ENCODE measurements around the gene PCDH9.

Gene PCDH9

DNA sequence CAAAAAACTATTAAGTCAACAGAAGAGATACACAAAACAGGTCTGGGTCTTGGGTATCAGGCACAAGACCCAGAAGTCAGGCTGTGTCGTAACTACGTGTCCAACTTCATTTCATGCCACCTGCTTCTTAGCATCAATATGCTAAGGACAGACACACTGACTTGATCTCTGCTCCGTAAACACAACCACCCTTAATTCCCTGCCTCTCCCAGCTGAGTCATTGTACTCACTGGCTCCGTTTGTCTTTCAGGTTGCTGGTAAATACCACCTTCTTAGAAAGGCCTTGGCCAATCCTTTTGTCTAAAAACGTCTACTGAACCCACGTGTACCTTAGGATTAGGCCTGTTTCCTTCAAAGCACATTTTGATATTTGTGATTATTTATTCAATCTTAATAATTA, 726.2 kb downstream of the PCDH9 start:
- no peak for FAIRE-seq

DNA sequence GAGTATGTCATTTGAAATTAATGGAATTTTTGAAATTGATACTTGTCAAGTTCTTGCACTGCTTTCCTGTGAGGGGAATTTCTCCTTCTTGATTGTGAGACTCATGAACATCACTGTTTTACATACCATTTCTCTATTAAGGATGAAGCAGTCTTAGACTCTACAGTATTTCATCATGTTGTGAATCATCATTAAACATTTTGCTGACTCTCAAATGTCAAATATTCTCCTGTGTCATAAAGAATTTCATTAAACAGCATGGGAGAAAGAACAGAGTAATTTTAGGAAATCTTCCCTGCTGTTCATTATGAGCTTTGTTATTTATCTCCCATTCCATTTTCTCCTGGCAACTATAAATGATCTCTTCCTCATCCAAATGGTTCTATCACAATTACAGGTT, 729.0 kb downstream of the PCDH9 start:
- no peak for FAIRE-seq

DNA sequence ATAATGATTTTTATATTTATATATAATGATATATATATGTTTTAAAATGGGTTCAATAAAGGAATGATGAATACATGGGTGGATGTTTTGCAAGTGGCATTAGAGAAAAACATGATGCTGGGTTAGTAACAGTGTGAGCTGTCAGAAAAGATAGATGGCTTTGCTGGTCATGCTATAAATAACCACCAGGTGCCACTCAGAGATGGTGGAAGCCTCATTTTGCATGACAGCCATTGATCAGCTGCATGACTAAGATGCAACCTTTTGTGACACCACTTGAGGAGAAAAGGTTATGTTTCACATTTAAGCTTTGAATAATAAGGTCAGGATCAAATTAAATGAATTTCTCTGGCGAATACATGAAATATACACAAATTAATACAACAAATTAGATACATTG, 737.7 kb downstream of the PCDH9 start:
- no peak for FAIRE-seq

DNA sequence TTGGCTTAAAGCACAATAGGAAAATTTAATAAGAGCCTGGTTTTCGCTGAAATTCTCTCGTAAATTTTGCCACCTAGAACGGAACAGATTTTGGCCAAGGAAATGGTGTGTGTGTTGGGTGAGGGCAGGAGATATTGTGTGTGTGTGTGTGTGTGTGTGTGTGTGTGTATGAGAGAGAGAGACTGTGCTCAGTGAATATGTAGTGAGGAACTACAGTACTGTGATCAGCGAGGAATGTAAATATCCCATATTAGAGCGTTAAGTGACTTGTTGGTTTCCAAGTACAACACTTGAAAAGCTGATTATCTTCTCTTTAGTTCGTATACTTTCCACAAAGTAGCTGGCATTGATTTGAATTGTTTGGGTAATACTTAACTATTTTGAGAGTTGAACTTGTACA, 738.9 kb downstream of the PCDH9 start:
- no peak for FAIRE-seq

DNA sequence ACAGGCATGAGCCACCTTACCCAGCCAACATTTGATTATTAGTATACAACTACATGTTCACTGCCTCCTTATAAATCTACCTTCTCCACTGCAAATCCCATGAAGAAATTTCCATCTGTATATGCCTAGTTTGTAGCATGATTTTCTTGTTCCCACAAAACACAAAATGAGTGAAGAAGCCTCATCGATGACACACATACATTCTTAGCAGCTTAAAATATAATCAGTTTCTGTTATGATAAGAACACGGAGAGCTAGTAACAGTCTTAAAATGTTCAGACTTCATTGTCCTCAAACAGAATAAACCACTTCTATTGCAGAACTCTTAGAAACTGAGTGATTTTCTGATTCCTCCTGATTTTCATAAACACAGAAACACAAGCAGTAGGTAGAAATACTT, 740.5 kb downstream of the PCDH9 start:
- no peak for FAIRE-seq

DNA sequence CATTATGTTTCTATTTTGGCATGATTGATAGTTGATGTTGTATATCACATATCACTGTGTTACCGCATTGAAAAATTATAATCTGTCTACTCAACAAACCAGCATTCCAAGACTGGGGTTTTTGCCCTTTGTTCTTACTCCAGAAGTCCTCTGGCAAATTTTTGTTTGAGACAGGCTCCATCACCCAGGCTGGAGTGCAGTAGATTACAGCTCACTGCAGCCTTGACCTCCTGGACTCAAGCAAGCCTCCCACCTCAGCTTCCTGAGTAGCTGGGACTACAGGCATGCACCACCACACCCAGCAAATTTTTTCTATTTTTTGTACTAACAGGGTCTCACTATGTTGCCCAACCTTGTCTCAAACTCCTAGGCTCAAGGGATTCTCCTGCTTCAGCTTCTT, 741.0 kb downstream of the PCDH9 start:
- FAIRE-seq: no peak

DNA sequence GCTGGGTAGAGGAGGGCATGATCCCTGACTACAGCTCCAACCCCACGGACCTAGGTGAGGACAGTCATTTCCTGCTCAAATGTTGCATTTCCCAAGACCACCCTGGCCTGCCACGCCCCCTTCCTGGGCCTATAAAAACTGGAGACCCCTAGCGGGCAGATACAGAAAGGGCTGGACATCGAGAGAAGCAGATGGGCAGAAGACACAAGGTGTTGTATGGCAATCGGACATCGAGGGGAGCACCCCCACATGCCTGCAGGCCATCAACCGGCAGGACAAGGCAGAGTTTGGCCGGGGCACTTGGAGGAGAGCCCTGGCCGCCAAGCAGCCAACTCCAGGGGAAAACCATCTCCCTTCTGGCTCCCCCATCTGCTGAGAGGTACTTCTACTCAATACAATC, 746.4 kb downstream of the PCDH9 start:
- no peak for FAIRE-seq

DNA sequence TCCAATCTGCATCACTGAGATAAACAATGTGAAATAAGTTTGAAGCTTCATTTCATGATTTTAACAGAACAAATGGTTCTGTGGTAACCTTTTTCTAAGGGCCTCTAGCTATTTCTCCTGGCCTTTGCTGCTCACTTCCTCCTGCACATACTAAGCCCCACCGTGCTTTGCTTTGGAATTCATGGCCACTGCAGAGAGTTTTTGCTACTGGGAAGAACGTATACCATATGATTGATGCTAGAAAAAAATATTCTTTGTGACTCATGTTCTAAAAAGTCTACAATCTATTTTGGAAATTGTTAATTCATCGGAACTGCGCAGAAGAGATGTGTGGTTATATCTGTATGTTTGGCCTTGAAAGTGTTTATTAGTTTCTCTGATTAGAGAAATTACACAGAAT, 747.3 kb downstream of the PCDH9 start:
- FAIRE-seq: no peak

DNA sequence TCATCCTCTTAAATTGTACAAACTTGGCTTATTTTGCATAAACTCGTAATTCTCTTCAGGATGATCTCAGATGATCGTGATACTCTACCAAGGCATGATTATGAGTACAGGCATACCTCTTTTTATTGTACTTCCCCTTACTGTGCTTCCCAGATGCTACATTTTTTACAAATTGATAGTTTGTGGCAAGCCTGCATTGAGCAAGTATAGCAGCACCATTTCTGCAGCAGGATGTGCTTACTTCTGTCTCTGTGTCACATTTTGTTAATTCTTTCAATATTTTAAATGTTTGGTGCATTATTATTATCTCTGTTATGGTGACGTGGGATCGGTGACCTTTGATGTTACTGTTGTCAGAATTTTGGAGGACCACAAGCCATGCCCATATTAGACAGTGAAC, 752.3 kb downstream of the PCDH9 start:
- FAIRE-seq: no peak

DNA sequence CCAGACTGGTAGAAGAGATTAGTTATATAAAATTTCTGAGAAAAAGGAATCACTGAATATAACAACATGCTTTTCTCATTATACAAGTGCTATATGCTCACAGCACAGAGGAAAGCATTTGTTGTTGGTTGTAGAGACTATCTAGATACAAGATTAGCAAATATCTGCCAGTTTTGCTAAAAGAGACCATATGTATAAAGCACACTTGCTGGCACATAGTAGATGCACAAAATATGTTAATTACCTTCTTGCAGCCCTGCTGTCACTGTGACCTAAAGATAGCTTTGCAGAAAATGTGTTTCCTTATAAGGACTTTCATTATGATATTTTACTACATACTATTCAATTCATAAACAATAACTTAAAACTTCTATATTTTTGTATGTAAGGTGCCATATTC, 755.1 kb downstream of the PCDH9 start:
- FAIRE-seq: no peak

DNA sequence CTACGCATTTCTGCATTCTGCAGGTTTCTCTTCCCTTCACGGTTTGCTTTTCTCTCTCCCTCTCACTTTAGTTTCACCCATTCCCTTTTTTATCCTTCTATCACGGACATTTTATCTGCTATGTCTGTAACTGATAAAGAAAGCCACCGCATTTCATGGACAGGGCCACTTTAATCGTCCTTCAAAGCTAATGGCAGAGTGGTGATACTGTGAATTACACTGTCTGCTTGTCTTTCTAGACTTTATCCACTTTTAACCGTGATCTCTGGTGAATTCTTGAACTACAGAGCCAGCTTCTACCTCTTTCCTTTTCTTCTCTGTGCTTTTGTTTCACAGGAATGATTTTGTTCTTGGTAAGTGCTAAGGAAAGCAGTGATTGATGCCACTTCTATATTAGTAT, 760.4 kb downstream of the PCDH9 start:
- no peak for FAIRE-seq

DNA sequence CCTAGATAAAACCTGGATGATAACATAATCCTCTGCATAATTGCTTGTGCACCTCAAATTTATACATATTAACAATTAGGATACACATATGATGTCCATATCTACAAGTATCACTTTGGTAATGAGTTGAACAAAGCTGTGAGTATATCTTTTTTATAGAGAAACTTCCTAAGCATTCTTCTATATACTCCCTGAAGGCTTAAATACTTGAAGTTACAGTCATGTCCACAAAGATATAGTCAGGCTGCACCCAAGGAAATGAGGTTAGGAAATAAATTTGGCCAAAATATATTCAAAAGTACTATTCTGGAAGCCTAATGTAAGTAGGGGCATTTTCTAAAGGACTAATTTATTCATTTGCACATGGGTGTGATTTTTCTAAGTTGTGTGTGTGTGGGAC, 761.5 kb downstream of the PCDH9 start:
- no peak for FAIRE-seq

DNA sequence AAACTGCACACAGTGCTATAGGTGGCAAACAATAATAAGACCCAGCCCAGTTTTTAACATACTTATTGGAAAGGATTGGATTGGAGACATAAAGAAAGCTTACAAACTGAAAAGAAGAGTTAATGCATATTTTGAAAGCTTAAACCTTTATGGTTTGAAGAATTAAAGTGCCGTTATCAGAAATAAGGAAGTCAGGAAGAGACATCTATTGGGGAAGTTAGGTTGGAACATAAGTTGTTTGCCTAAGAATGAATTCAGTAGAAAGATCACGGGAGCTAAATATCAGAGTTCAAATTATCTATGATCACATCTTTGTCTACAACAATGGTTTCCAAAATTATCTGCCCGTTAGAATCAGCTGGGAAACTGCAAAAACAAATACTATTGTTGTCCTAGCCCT, 767.9 kb downstream of the PCDH9 start:
- FAIRE-seq: no peak

DNA sequence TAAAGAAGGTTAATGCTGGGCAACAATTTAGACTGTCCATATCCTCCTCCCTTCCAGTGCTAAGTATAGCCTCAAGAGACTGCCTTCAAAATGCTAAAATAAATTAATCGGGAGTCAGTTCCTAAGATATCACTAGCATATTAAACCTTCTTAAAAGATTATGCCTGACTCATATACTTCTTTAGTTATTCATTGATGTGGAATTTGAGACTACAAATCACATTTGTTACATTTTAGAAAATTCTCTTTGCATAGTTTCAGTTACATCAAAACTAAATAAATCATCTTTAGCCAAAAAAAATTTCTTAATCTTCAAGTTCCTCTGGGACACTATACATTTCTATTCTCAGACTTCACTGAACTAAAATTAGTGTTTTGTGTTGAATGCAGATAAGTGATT, 769.1 kb downstream of the PCDH9 start:
- no peak for FAIRE-seq

DNA sequence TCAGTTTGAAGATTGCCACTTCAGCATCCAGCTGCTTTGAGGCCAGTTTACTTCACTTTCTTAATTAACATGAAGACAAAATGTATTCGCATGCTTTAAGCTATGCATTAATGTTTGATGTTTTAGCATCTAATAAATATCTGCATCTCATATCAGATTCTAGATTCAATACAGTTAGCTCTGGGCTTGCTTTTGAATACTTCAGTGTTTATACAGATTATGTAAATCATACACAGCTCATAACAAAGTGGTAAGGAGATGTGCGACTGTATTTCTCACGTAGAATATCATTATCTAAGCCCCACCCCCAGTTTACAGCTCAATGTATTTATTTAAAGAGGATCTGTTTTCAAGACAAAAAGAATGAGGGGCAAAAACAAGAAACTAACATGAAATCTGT, 770.5 kb downstream of the PCDH9 start:
- no peak for FAIRE-seq

DNA sequence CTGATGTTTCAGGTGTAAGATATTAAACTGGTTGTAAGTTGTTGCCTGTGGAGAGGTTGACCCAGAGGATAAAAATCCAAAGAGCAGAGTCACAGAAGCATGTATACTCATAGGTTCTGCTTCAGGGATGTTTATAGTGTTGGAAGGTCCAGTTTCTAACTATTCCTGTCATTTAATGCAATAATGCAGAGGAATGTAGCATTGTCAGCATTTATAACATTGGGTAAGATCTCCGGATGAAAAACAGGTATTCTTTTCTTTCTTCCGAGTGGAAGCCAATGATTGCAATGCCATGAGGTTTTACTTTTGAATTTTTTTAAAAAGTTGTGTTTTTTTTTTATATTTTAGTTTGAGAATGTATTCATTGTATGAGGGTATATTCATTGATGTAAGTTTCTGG, 771.0 kb downstream of the PCDH9 start:
- no peak for FAIRE-seq

DNA sequence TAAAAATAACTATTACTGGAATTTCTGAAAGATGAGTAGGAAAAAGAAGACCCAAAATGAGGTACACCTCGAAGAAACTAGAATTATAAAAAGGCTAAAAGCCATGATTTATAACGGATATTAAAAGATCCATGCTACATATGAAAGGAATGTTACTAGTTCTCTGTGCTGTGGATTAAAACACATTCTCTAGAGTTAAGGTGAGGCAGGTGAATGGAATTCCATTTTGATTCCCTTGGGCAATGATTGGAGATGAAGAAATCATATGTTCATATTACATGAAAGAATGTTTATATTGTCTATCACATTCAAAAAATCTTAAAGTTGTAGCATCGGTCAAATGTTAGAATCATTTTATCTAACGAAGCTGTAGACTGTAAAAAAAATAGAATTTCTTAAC, 783.7 kb downstream of the PCDH9 start:
- FAIRE-seq: no peak

DNA sequence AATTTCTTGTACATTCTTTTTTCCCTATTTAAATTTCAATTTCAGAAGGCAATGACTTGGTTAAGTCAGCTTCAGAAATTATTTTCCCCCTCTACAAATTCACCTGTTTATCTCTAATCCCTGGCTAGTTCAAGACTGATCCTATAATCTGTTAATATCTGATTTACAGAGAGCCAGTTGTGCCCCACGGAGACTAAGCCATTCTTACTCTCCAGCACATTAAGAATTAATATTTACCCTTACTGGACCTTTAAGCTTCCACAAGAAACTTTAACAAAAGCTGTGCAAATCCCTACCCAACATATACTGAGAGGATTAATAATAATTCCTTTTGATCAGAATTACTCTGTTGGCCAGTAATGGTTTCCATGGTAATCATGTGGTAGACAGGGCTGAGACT, 786.2 kb downstream of the PCDH9 start:
- FAIRE-seq: no peak

DNA sequence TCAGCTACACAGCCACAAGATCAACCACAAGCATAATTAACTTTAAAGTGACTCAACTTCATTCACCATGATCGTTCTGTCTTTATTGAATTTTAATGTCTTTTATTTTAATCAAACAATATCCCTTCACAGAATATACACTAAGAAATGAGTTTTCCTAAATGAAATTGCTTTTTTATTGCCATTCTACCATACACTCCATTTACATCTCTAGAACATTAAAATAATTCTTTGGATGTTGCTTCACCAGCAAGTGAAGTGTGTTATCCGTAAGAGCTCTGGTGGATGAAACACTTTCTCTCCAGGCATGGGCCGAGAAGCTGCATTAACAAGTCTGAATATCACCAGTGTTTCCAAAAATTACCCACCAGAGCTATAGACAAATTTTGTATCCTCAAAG, 789.2 kb downstream of the PCDH9 start:
- FAIRE-seq: no peak

DNA sequence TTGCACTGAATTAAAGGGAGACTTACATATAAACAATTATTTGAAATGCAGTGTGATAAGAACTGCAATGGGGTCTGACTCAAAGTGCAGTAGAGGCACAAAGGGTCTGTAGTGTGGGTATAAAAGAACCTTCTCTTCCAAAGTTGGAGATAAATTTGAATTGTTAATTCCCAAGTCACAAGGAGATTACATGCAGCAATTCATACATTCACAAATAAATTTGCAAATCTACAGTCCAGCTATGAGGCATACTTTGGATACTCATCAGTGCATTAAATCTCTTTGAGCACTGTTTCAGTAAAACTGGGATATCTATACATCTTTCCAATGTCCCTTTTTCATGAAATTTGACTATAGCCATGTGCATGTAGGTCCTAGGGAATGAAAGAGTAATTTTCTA, 799.4 kb downstream of the PCDH9 start:
- FAIRE-seq: no peak

DNA sequence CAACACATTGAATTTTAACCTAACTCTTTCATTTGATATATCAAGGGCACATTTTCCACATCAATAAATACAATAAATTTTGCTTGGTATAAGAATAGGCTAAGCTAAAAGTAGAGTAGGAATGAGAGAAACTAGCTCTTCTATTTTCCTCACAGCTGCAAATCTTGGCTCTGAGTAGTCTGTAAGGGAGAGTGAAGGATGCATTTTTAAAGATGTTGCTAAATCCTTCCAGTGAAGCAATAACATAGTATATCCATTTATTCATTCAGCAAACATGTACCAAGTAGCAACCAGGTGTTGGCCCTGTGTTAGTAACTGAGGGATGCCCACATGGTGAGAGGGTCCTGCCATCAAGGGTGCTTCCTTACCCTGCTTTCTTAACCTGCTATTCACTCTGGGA, 799.9 kb downstream of the PCDH9 start:
- FAIRE-seq: no peak

DNA sequence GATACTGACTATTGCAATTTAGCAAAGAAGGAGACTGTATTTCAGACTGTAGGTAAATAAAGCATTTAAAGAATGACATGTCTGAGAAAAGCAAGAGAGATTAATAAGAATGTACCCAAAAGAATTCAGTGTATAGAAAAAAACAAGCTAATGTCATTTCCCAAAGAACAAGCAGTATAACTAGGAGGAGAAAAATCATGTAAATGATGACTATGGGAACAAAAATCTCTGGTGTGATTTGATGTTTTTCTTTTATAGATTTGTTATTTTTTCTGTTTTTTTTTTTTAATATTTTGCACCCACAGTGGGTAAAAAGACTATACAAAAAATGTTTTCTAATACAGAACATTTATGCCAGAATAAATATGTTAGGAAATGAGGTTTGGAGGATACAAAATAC, 801.0 kb downstream of the PCDH9 start:
- no peak for FAIRE-seq

DNA sequence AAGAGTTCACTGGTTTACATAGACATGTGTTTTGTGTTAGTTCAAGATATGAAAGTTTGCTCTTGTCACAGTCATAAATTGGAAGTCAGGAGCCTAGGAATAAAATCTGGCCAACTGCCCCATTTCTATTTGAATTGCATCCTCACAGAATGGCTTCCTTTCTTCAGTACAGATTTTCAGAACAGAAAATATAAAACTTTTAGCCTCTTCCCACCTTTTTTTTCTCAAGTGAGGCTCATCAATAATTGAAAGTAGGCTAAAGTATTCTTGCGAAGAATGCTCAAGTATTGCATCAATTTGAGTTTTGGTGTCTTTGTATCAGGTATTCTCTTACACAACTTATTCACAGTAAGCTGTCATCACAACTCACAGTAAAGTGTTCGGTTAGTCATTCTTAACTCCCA, 802.7 kb downstream of the PCDH9 start:
- FAIRE-seq: no peak

DNA sequence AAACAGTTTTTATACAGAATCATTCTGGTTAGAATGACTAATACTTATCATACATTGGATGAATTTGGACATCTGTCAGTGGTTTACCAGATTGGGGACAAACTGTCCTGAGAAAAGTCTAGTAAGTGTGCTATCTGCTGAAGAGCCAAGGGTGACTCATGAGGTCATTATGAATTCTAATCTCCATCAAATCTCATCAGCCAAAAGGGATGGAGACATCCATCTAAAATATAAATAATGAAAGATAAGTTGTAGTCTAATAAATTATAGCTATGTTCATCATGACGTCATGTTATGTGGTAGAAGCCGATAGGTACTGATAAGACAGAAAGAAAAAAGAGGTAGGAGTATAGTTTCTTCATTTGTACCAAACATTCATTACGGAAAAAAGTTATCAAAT, 804.4 kb downstream of the PCDH9 start:
- FAIRE-seq: no peak

DNA sequence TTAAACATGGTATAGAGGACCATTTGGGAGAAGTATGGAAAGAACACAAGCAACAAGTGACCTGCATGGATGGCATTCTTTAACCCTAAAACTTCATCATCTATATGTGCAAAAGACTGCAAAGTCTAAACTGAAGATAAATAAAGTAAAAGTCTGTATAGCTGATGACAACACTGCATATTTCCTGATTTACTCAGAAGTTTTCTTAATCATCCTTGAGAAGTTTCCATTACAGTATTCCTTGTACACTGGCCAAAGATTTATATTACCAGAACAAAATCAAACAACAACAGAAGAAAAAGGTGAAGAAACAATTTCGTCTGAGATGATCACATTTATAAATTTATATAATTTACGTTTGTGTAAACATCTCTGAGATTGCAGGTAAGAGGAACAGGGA, 805.7 kb downstream of the PCDH9 start:
- no peak for FAIRE-seq

DNA sequence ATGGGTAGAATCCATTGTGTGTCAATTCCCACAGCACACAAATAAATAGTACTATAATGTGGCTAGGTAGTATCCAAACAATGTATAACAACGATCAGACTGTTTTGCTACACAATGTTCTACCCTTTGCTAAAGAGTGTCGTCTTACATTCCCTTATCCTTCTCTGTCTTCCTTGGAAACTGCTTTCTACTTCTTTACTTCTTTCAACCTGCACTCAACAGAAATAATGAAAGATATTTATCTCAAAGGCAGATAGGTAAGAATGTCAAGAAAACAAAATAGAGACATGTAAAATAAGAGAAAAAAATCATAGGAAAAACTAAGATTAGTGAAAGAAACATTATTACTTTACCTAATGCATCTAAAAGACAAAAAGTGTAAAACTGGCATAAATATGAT, 814.7 kb downstream of the PCDH9 start:
- no peak for FAIRE-seq
